A673 (cell line): Measurements from ENCODE around the gene AP3S2. TPM values are rescaled to one million over a fixed set of nuclear protein-coding genes. Genes with fewer than 3 reads are reported as not detected.
"Not testable (repeated sequence)": the region's sequence is repeated elsewhere in the genome, so short reads cannot be mapped to it uniquely, and the experiment has no call there.

Experiments used
- BruUV-seq: library from RNA; stranded (reverse); fragments of 400-500 nt; replicated peaks from 2 replicates; lab custom pipeline; 2021; lab: Mats Ljungman, UMichigan
- CTCF ChIA-PET: fragments of 300-600 bp; sonication (Branson Sonifier 250); formaldehyde crosslinking; loops from one replicate; lab custom pipeline; 2022; ENCODE audit warnings: antibody characterized with exemption; lab: Charles Lee
- POLR2A ChIA-PET: fragments of 300-600 bp; sonication (Branson Sonifier 250); formaldehyde crosslinking; loops from one replicate; lab custom pipeline; 2022; ENCODE audit warnings: antibody characterized with exemption; ENCODE audit not compliant: low non-redundant PET; lab: Charles Lee
- DNase-seq: peaks from one replicate; pipeline ENCODE4 v3.0.0-alpha.2; 2015; ENCODE audit warnings: low spot score
- H3K27ac ChIP-seq: fragments of 200-600 bp; sonication (generic); 2 replicates; pipeline ENCODE4 v1.5.1; 2016; ENCODE audit warnings: mixed run types, low read depth, mild to moderate bottlenecking, mixed read lengths, antibody characterized with exemption, low read length; ENCODE audit not compliant: poor library complexity, severe bottlenecking
- H3K27me3 ChIP-seq: fragments of 200-600 bp; sonication (generic); replicated peaks from 2 replicates; pipeline ENCODE4 v1.6.1; 2017; ENCODE audit warnings: mixed run types, low read depth, mild to moderate bottlenecking, mixed read lengths, antibody characterized with exemption, low read length; ENCODE audit not compliant: insufficient read depth, poor library complexity
- H3K36me3 ChIP-seq: fragments of 200-600 bp; sonication (generic); 2 replicates; pipeline ENCODE4 v1.6.1; 2016; ENCODE audit warnings: mixed run types, mild to moderate bottlenecking, mixed read lengths, antibody characterized with exemption, low read length; ENCODE audit not compliant: insufficient read depth, poor library complexity, severe bottlenecking
- H3K4me1 ChIP-seq: fragments of 200-600 bp; sonication (generic); 2 replicates; pipeline ENCODE4 v1.6.1; 2017; ENCODE audit warnings: mixed run types, mild to moderate bottlenecking, mixed read lengths, antibody characterized with exemption, low read length; ENCODE audit not compliant: insufficient read depth, poor library complexity, severe bottlenecking
- H3K4me3 ChIP-seq: fragments of 200-600 bp; sonication (generic); 2 replicates; pipeline ENCODE4 v1.5.1; 2016; ENCODE audit warnings: low read depth, mixed run types, mild to moderate bottlenecking, mixed read lengths, low read length; ENCODE audit not compliant: poor library complexity, severe bottlenecking
- H3K9me3 ChIP-seq: fragments of 200-600 bp; sonication (generic); 2 replicates; pipeline ENCODE4 v1.6.1; 2016; ENCODE audit warnings: mixed run types, low read depth, mild to moderate bottlenecking, mixed read lengths, antibody characterized with exemption, low read length; ENCODE audit not compliant: poor library complexity, severe bottlenecking
- CTCF ChIP-seq: fragments of 300-800, 200-600 bp; sonication (generic); conservative IDR thresholded peaks from 2 replicates; pipeline ENCODE4 v1.5.1; 2017; ENCODE audit warnings: low read depth, mild to moderate bottlenecking, antibody characterized with exemption, low read length, moderate library complexity, mixed read lengths
- EZH2 ChIP-seq: fragments of 200-600 bp; sonication (generic); IDR thresholded peaks from 2 replicates; pipeline ENCODE4 v1.6.1; 2017; ENCODE audit warnings: borderline replicate concordance, low read depth, mild to moderate bottlenecking, mixed read lengths, antibody characterized with exemption, low read length; ENCODE audit not compliant: poor library complexity, severe bottlenecking
- intact Hi-C: fragments of 100-400 bp; cut with micrococcal nuclease; formaldehyde crosslinking; loops from one replicate; pipeline ENCODE4 v1.10.0; 2022; ENCODE audit not compliant: unreplicated experiment
- total RNA-seq: library from RNA; stranded (reverse); gene quantifications from 2 replicates; pipeline ENCODE4 v1.2.3, GENCODE V29; 2021

Gene AP3S2
- total RNA-seq, 1 experiment from 2014 or later: 32.0 TPM

DNA sequence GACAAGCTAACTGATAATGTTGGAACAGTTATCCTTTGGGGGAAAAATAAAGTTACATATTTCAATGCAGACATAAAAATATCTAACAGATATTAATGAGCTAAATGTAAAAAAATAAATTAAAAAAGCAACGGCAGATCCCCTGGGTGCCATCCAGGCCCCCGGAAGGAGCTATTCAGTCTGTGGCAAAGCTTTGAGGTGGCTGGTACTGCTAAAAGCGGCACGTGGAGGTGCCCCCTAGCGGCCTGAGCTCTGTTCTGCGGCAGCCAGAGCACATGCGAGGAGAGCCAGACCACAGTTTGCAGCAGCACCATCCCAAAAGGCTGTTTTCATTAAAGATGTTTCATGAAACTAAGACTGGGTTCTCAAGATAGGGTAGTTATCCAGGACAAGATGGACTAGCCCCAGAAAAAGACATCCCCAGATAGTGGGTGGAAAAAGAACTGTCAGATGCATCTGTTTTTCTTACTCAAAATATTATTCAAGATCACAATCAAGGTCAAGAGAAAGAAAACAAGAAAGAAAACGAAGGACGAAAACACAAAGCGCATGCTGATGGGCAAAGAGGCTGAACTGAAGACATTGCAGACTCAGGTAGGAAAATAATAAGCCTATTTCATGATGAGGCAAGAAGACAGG, 18.7 kb downstream of the AP3S2 start:
- DNase-seq: peak; percentile 80
- Histone ChIP-seq H3K4me3 (no peak overlapping the region), H3K27me3 (no peaks in the 10 kb centered on the region), H3K9me3 (no peaks in the 10 kb centered on the region), H3K4me1 (no peaks in the 10 kb centered on the region), H3K27ac (no peak overlapping the region), H3K36me3 (peaks cover 4% of the 10 kb centered on the region)
- ChIA-PET CTCF (interaction anchor here (0.6 to 2.4 kb wide), 15 partner anchors 9 to 264 kb away, joined by 3 to 61 read pairs (median 4); partner anchors contain the start of gene AP3S2), POLR2A (no interaction called here)
- intact Hi-C loops: loop anchor here (1.0 to 5.0 kb wide), 2 partner anchors 115 to 133 kb away; no protein-coding TSS in a partner anchor
- TF ChIP-seq EZH2 (no peak), CTCF (peak; percentile 98)
- no TSS peak for BruUV-seq

DNA sequence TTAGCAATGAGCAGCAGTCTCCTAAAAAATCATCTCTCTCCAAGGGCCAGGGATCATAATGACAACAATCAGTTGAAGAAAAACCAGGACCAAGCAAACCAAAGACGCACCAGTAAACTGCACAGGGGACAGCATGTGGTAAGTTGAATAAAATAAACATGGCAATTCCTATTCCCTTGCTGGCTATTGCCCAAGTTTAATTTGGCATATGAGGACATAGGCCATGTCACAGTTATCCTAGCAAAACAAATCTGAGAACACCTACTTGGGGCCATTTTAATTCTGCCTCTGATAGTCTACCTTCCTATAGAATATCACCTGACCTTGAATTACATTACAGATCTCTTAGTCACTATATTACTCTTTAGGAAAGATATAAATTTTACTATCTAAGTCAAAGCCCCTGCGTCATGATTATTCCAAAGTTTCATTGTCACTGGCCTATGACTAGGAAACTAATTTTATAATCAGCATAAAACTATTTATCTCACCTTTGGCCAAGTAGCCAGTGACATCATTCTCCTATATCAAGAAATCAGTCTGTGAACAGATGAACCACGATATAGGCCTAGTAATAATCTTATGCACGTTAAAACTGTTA, 23.0 kb downstream of the AP3S2 start:
- DNase-seq: no peak
- H3K36me3 ChIP-seq: no peaks in the 10 kb centered on the region
- H3K27ac ChIP-seq: no peak overlapping the region
- intact Hi-C loops: no loop called here
- H3K4me1 ChIP-seq: no peaks in the 10 kb centered on the region
- H3K4me3 ChIP-seq: no peak overlapping the region
- no TSS peak for BruUV-seq
- no peak for TF ChIP-seq EZH2
- no peak for TF ChIP-seq CTCF
- H3K27me3 ChIP-seq: no peaks in the 10 kb centered on the region
- ChIA-PET POLR2A (no interaction called here), CTCF (no interaction called here)
- no peaks in the 10 kb centered on the region for H3K9me3 ChIP-seq

GRCh38 chr15:89870006-89870405, 23.8 kb downstream of the AP3S2 start:
- Histone ChIP-seq H3K9me3 (no peaks in the 10 kb centered on the region), H3K27me3 (no peaks in the 10 kb centered on the region), H3K36me3 (no peaks in the 10 kb centered on the region), H3K4me3 (no peak overlapping the region), H3K27ac (no peak overlapping the region), H3K4me1 (no peaks in the 10 kb centered on the region)
- no peak for TF ChIP-seq EZH2
- TF ChIP-seq CTCF: no peak
- ChIA-PET POLR2A (no interaction called here), CTCF (no interaction called here)
- no TSS peak for BruUV-seq
- intact Hi-C loops: no loop called here
- no peak for DNase-seq

- H3K36me3 ChIP-seq, H3K27me3 ChIP-seq, CTCF ChIA-PET, intact Hi-C loops, POLR2A ChIA-PET, BruUV-seq, DNase-seq, H3K9me3 ChIP-seq, H3K4me1 ChIP-seq, H3K27ac ChIP-seq, H3K4me3 ChIP-seq: not testable (repeated sequence)
These were observed 24.3 kb downstream of the AP3S2 start for GRCh38 chr15:89869490-89869889.
